PC-3 (cell line): Measurements from ENCODE around the gene STOX2.

Source experiments
- EZH2 ChIP-seq: fragments of 300-600 bp; sonication (generic); IDR thresholded peaks from one replicate; pipeline ENCODE4 v1.6.1; 2017; ENCODE audit warnings: antibody characterized with exemption, mild to moderate bottlenecking, low read length; ENCODE audit not compliant: unreplicated experiment
- EZH2phosphoT487 ChIP-seq: fragments of 300-600 bp; sonication (generic); IDR thresholded peaks from 2 replicates; pipeline ENCODE4 v1.6.1; 2018; ENCODE audit warnings: mild to moderate bottlenecking, antibody characterized with exemption, low read length, borderline replicate concordance
- TF ChIP-seq, protein P1 (sequence below): fragments of 300-600 bp; sonication (generic); conservative IDR thresholded peaks from 2 replicates; pipeline ENCODE4 v1.5.1; 2017; ENCODE audit warnings: antibody characterized with exemption, low read depth, mild to moderate bottlenecking, low read length

- TF ChIP-seq, protein P1, sequence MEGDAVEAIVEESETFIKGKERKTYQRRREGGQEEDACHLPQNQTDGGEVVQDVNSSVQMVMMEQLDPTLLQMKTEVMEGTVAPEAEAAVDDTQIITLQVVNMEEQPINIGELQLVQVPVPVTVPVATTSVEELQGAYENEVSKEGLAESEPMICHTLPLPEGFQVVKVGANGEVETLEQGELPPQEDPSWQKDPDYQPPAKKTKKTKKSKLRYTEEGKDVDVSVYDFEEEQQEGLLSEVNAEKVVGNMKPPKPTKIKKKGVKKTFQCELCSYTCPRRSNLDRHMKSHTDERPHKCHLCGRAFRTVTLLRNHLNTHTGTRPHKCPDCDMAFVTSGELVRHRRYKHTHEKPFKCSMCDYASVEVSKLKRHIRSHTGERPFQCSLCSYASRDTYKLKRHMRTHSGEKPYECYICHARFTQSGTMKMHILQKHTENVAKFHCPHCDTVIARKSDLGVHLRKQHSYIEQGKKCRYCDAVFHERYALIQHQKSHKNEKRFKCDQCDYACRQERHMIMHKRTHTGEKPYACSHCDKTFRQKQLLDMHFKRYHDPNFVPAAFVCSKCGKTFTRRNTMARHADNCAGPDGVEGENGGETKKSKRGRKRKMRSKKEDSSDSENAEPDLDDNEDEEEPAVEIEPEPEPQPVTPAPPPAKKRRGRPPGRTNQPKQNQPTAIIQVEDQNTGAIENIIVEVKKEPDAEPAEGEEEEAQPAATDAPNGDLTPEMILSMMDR: no peak
- TF ChIP-seq EZH2: no peak
- TF ChIP-seq EZH2phosphoT487: no peak
Measured at GRCh38 chr4:184061582-184061981, 156.5 kb downstream of the STOX2 start.
